ENCODE data around the gene LGR4.

- TF ChIP-seq CTCF (IDR thresholded peaks at IDR 0.05), result no peak
- no peak for TF ChIP-seq ZFX (IDR thresholded peaks at IDR 0.05; ENCODE audit: borderline replicate concordance)
These were observed 61.3 kb downstream of the LGR4 start for GRCh38 chr11:27411328-27411727.

Measured in 22Rv1 (cell line).